ENCODE results near the gene MIGA2. TPM values are rescaled to one million over a fixed set of nuclear protein-coding genes. Genes with fewer than 3 reads are reported as not detected.
A peak's percentile ranks its signal among the peaks of the same experiment; 100 is the strongest.
"Not testable (repeated sequence)": the region's sequence is repeated elsewhere in the genome, so short reads cannot be mapped to it uniquely, and the experiment has no call there.

Gene MIGA2
- total RNA-seq, result 32.8 TPM
- long read RNA-seq, partial matches to known transcripts, result 71 of 204 reads
- long read RNA-seq, other reads (novel, unspliced or antisense), result 131 of 204 reads

GRCh38 chr9:129036241-129036922 is at the start of gene MIGA2:
Gene MIGA2 (plus strand): TSS chr9:129036626. CDS start chr9:129040595, 3,969 bp downstream.
- DNase-seq, result peak; percentile 99
- peak; percentile 97 for ATAC-seq (ENCODE audit: poor library complexity)
- intact Hi-C loops (cut with DNase I), result no loop called here

GRCh38 chr9:128986671-128987070 is 49.8 kb upstream of the MIGA2 start:
- intact Hi-C loops (cut with DNase I), result no loop called here
- no peak for DNase-seq
- ATAC-seq (ENCODE audit: poor library complexity), result no peak

GRCh38 chr9:128987805-128988204 is 48.6 kb upstream of the MIGA2 start:
- intact Hi-C loops (cut with DNase I), result no loop called here
- no peak for ATAC-seq (ENCODE audit: poor library complexity)
- DNase-seq, result no peak

GRCh38 chr9:128992995-128993394 is 43.4 kb upstream of the MIGA2 start:
- ATAC-seq (ENCODE audit: poor library complexity) (no peak), DNase-seq (no peak)
- intact Hi-C loops (cut with DNase I), result no loop called here

- intact Hi-C loops (cut with DNase I), result no loop called here
- ATAC-seq (ENCODE audit: poor library complexity) (no peak), DNase-seq (no peak)
Observed at GRCh38 chr9:128995791-128996190, 40.6 kb upstream of the MIGA2 start.

GRCh38 chr9:128998462-128998861 is 38.0 kb upstream of the MIGA2 start:
- peak; percentile 21 for DNase-seq
- ATAC-seq (ENCODE audit: poor library complexity), result no peak
- intact Hi-C loops (cut with DNase I), result no loop called here

GRCh38 chr9:128999581-129000206 is 36.7 kb upstream of the MIGA2 start:
- DNase-seq (peak; percentile 24), ATAC-seq (ENCODE audit: poor library complexity) (no peak)

GRCh38 chr9:129001504-129002325 is 34.7 kb upstream of the MIGA2 start:
- DNase-seq, result peak; percentile 15
- intact Hi-C loops (cut with DNase I), result no loop called here
- ATAC-seq (ENCODE audit: poor library complexity), result no peak

More at GRCh38 chr9:128999581-129000206, 36.7 kb upstream of the MIGA2 start:
- intact Hi-C loops (cut with DNase I), result no loop called here

- intact Hi-C loops (cut with DNase I), result no loop called here
- ATAC-seq (ENCODE audit: poor library complexity), result no peak
Observed at GRCh38 chr9:129002992-129003391, 33.4 kb upstream of the MIGA2 start.

GRCh38 chr9:129004173-129004572 is 32.3 kb upstream of the MIGA2 start:
- intact Hi-C loops (cut with DNase I); ATAC-seq (ENCODE audit: poor library complexity): not testable (repeated sequence)

More at GRCh38 chr9:129002992-129003391, 33.4 kb upstream of the MIGA2 start:
- DNase-seq, result peak; percentile 13

GRCh38 chr9:129005336-129005997 is 31.0 kb upstream of the MIGA2 start:
- ATAC-seq (ENCODE audit: poor library complexity), result no peak
- DNase-seq, result peak; percentile 26
- intact Hi-C loops (cut with DNase I), result no loop called here

More at GRCh38 chr9:129004173-129004572, 32.3 kb upstream of the MIGA2 start:
- not testable (repeated sequence) for DNase-seq

GRCh38 chr9:129006328-129007034 is 29.9 kb upstream of the MIGA2 start:
- intact Hi-C loops (cut with DNase I), result no loop called here
- peak; percentile 71 for DNase-seq

GRCh38 chr9:129007035-129007765 is 29.2 kb upstream of the MIGA2 start:
- intact Hi-C loops (cut with DNase I), result no loop called here
- ATAC-seq (ENCODE audit: poor library complexity) (peak; percentile 18), DNase-seq (peak; percentile 68)

More at GRCh38 chr9:129006328-129007034, 29.9 kb upstream of the MIGA2 start:
- peak; percentile 90 for ATAC-seq (ENCODE audit: poor library complexity)

- intact Hi-C loops (cut with DNase I), result no loop called here
- ATAC-seq (ENCODE audit: poor library complexity) (no peak), DNase-seq (peak; percentile 14)
Observed at GRCh38 chr9:129007766-129008468, 28.5 kb upstream of the MIGA2 start.

- peak; percentile 38 for DNase-seq
- intact Hi-C loops (cut with DNase I), result no loop called here
- no peak for ATAC-seq (ENCODE audit: poor library complexity)
Observed at GRCh38 chr9:129008469-129008965, 27.9 kb upstream of the MIGA2 start.

- ATAC-seq (ENCODE audit: poor library complexity), result no peak
- peak; percentile 33 for DNase-seq
- intact Hi-C loops (cut with DNase I), result no loop called here
Observed at GRCh38 chr9:129008986-129009583, 27.3 kb upstream of the MIGA2 start.
